Fibroblast of villous mesenchyme (primary cell): ENCODE results near the gene KCNJ6. TPM values are rescaled to one million over a fixed set of nuclear protein-coding genes. Genes with fewer than 3 reads are reported as not detected.

Experiments
- DNase-seq: peaks from one replicate; pipeline ENCODE4 v3.0.0-alpha.2; 2010; ENCODE audit warnings: low read depth
- H3K4me3 ChIP-seq: 2 replicates; pipeline ENCODE4 v1.5.1; 2011; ENCODE audit warnings: low read depth, mild to moderate bottlenecking, low read length
- CTCF ChIP-seq: IDR thresholded peaks from 2 replicates; pipeline ENCODE4 v1.5.1; 2012; ENCODE audit warnings: low read depth, mild to moderate bottlenecking, low read length; ENCODE audit not compliant: insufficient read depth
- total RNA-seq: library from RNA; depleted of rRNA; stranded (reverse); fragments of >200 nt; gene quantifications from 2 replicates; pipeline ENCODE4 v1.2.3, GENCODE V29; 2012

The KCNJ6 gene
- total RNA-seq, 1 donor = not detected

- no peak for DNase-seq
- TF ChIP-seq CTCF = no peak
- no peak overlapping the region for H3K4me3 ChIP-seq
Measured at GRCh38 chr21:37908691-37909090, 7.6 kb downstream of the KCNJ6 start.

GRCh38 chr21:37907076-37907475 is 9.2 kb downstream of the KCNJ6 start:
- H3K4me3 ChIP-seq = no peak overlapping the region
- DNase-seq = no peak
- no peak for TF ChIP-seq CTCF

- no peak for TF ChIP-seq CTCF
Measured at GRCh38 chr21:37905291-37905690, 11.0 kb downstream of the KCNJ6 start.

GRCh38 chr21:37904856-37905255 is 11.4 kb downstream of the KCNJ6 start:
- H3K4me3 ChIP-seq = no peak overlapping the region
- TF ChIP-seq CTCF = no peak
- DNase-seq = no peak

More at GRCh38 chr21:37905291-37905690, 11.0 kb downstream of the KCNJ6 start:
- no peak overlapping the region for H3K4me3 ChIP-seq
- no peak for DNase-seq

GRCh38 chr21:37903396-37903795 is 12.9 kb downstream of the KCNJ6 start:
- no peak for TF ChIP-seq CTCF
- H3K4me3 ChIP-seq = no peak overlapping the region
- DNase-seq = no peak

GRCh38 chr21:37899146-37899545 is 17.1 kb downstream of the KCNJ6 start:
- no peak for TF ChIP-seq CTCF
- no peak overlapping the region for H3K4me3 ChIP-seq
- no peak for DNase-seq

GRCh38 chr21:37896788-37897187 is 19.5 kb downstream of the KCNJ6 start:
- TF ChIP-seq CTCF = no peak
- no peak for DNase-seq

More at GRCh38 chr21:37896788-37897187, 19.5 kb downstream of the KCNJ6 start:
- no peak overlapping the region for H3K4me3 ChIP-seq
